ENCODE measurements around the gene IMMP1L.

DNA sequence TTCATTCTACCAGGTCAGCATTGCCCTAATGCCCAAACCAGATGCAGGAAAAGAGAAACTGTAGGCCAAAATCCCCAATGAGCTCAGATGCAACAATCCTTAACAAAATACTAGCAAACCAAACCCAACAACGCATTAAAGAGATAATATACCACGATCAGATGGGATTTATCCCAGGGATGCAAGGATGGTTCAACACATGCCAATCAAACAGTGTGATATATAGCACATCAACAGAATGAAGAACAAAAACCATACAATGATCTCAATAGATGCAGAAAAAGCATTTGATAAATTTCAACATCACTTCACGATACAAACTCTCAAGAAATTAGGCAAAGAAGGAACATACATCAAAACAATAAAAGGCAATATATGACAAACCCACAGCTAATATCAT lies 45.0 kb downstream of the IMMP1L start:
- TF ChIP-seq POLR2A (IDR thresholded peaks at IDR 0.05) = no peak
- TF ChIP-seq, protein P1, sequence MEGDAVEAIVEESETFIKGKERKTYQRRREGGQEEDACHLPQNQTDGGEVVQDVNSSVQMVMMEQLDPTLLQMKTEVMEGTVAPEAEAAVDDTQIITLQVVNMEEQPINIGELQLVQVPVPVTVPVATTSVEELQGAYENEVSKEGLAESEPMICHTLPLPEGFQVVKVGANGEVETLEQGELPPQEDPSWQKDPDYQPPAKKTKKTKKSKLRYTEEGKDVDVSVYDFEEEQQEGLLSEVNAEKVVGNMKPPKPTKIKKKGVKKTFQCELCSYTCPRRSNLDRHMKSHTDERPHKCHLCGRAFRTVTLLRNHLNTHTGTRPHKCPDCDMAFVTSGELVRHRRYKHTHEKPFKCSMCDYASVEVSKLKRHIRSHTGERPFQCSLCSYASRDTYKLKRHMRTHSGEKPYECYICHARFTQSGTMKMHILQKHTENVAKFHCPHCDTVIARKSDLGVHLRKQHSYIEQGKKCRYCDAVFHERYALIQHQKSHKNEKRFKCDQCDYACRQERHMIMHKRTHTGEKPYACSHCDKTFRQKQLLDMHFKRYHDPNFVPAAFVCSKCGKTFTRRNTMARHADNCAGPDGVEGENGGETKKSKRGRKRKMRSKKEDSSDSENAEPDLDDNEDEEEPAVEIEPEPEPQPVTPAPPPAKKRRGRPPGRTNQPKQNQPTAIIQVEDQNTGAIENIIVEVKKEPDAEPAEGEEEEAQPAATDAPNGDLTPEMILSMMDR (IDR thresholded peaks at IDR 0.05) = no peak
